Endodermal cell (in vitro differentiated cells): ENCODE measurements around the gene TMEM18. TPM values are rescaled to one million over a fixed set of nuclear protein-coding genes. Genes with fewer than 3 reads are reported as not detected.
A peak's percentile ranks its signal among the peaks of the same experiment; 100 is the strongest.

ENCODE experiments used
- DNase-seq: peaks from one replicate; pipeline ENCODE4 v3.0.0-alpha.2; 2017
- H3K27ac ChIP-seq: 2 replicates; pipeline ENCODE4 v1.5.1; 2013; ENCODE audit warnings: mild to moderate bottlenecking, low read depth, low read length, moderate library complexity
- H3K27me3 ChIP-seq: 2 replicates; pipeline ENCODE4 v1.6.1; 2013; ENCODE audit warnings: mild to moderate bottlenecking, low read length, moderate library complexity; ENCODE audit not compliant: insufficient read depth, control insufficient read depth, poor library complexity, severe bottlenecking
- H3K36me3 ChIP-seq: 2 replicates; pipeline ENCODE4 v1.7.0; 2013; ENCODE audit warnings: mild to moderate bottlenecking, low read length, moderate library complexity; ENCODE audit not compliant: control insufficient read depth, insufficient read depth
- H3K4me1 ChIP-seq: one replicate; pipeline ENCODE4 v1.7.0; 2013; ENCODE audit warnings: low read length; ENCODE audit not compliant: control insufficient read depth, insufficient read depth
- H3K4me3 ChIP-seq: 2 replicates; pipeline ENCODE4 v1.5.1; 2013; ENCODE audit warnings: mild to moderate bottlenecking, low read length, moderate library complexity
- H3K9ac ChIP-seq: 2 replicates; pipeline ENCODE4 v1.6.1; 2013; ENCODE audit warnings: mild to moderate bottlenecking, low read length, moderate library complexity; ENCODE audit not compliant: poor library complexity, severe bottlenecking; ENCODE audit errors: extremely low read depth
- H3K9me3 ChIP-seq: 2 replicates; pipeline ENCODE4 v1.6.1; 2013; ENCODE audit warnings: mild to moderate bottlenecking, low read length, moderate library complexity; ENCODE audit not compliant: control insufficient read depth
- H3K27ac Mint-ChIP-seq: 2 replicates; pipeline ENCODE4 v1.8.0; 2020; ENCODE audit warnings: mixed read lengths
- H3K27me3 Mint-ChIP-seq: 2 replicates; pipeline ENCODE4 v1.8.0; 2021; ENCODE audit warnings: mild to moderate bottlenecking, mixed read lengths; ENCODE audit not compliant: insufficient read depth
- H3K36me3 Mint-ChIP-seq: 2 replicates; pipeline ENCODE4 v1.8.0; 2020; ENCODE audit warnings: low read depth, mixed read lengths
- H3K4me1 Mint-ChIP-seq: 2 replicates; pipeline ENCODE4 v1.8.0; 2020; ENCODE audit warnings: mixed read lengths
- H3K4me3 Mint-ChIP-seq: 2 replicates; pipeline ENCODE4 v1.8.0; 2020; ENCODE audit warnings: mild to moderate bottlenecking, moderate library complexity, mixed read lengths
- H3K9me3 Mint-ChIP-seq: 2 replicates; pipeline ENCODE4 v1.8.0; 2020; ENCODE audit warnings: mild to moderate bottlenecking, mixed read lengths
- WGBS, 2 experiments: methylation state at CpG; one replicate each; pipeline versions ENCODE4 v1.1.5 to v1.1.7; 2013; ENCODE audit warnings: missing lambda C conversion rate in 2 of 2, mixed read lengths in 1 of 2; ENCODE audit not compliant: insufficient coverage in 1 of 2, insufficient read length in 1 of 2; 5-methylcytosine and 5-hydroxymethylcytosine counted together
- total RNA-seq, 2 donors: library from RNA; stranded (reverse); fragmentation: NEBNext Ultra II Directional in 1 of 2; extraction: Animal tissue kit (Norgen Biotek cat#: 25700) in 1 of 2; gene quantifications; 2 replicates in 1 of 2; 3 replicates in 1 of 2; pipeline ENCODE4 v1.2.1, GENCODE V29; 2021
- TF ChIP-seq, protein P1 (sequence below): fragments of 200-600 bp; sonication (generic); conservative IDR thresholded peaks from 2 replicates; pipeline ENCODE4 v1.5.0; 2021; ENCODE audit warnings: antibody characterized with exemption, mild to moderate bottlenecking

Gene TMEM18
- total RNA-seq, 2 donors from 2014 or later: 19.9 to 20.1 TPM

DNA sequence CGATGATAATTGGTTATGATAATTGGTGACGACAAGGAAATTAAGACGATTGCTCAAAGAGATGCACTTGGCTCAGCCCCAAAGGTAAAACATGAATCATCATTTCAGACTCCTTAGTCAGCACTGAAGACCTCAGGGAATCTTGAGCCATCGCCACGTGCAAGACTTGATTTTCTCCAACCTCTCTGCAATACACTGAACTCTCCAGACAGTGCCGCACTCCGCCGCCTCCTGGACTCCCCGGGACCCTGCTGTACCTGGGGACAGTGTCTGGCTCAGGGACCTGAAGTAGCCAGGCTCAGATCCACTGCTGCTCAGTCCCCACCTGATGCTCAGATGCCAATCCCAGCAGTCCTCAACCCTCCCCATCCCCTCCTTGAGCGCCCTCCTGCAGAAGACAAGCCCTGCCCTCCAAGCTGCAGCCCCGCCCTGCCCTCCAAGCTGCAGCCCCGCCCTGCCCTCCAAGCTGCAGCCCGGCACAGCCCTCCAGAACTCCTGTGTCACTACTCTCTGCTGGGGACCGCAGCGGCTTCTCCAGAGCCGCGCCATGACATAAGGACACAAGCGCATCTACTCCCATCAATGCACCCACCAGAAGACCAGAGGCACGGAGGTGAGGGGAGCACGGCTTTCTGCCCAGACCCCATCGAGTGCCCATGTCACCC lies 1.1 kb downstream of the TMEM18 start:
- H3K27me3 ChIP-seq: no peaks in the 10 kb centered on the region
- H3K27me3 Mint-ChIP-seq: no peaks in the 10 kb centered on the region
- no peaks in the 10 kb centered on the region for H3K4me1 ChIP-seq
- H3K36me3 ChIP-seq: peaks cover 25% of the 10 kb centered on the region
- peaks cover 13% of the 10 kb centered on the region for H3K4me1 Mint-ChIP-seq
- 23 to 63% methylated on average over 7 to 20 of the region's 21 CpGs for WGBS, 2 experiments
- DNase-seq: peak; percentile 94
- peak overlapping the region; percentile 44 for H3K9ac ChIP-seq
- no peaks in the 10 kb centered on the region for H3K9me3 Mint-ChIP-seq
- H3K36me3 Mint-ChIP-seq: peaks cover 10% of the 10 kb centered on the region
- TF ChIP-seq, protein P1, sequence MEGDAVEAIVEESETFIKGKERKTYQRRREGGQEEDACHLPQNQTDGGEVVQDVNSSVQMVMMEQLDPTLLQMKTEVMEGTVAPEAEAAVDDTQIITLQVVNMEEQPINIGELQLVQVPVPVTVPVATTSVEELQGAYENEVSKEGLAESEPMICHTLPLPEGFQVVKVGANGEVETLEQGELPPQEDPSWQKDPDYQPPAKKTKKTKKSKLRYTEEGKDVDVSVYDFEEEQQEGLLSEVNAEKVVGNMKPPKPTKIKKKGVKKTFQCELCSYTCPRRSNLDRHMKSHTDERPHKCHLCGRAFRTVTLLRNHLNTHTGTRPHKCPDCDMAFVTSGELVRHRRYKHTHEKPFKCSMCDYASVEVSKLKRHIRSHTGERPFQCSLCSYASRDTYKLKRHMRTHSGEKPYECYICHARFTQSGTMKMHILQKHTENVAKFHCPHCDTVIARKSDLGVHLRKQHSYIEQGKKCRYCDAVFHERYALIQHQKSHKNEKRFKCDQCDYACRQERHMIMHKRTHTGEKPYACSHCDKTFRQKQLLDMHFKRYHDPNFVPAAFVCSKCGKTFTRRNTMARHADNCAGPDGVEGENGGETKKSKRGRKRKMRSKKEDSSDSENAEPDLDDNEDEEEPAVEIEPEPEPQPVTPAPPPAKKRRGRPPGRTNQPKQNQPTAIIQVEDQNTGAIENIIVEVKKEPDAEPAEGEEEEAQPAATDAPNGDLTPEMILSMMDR: peak; percentile 42
- H3K4me3 Mint-ChIP-seq: peak overlapping the region; percentile 90
- peak overlapping the region; percentile 96 for H3K27ac Mint-ChIP-seq
- H3K4me3 ChIP-seq: peak overlapping the region; percentile 84
- H3K27ac ChIP-seq: peak overlapping the region; percentile 60
- H3K9me3 ChIP-seq: no peaks in the 10 kb centered on the region

DNA sequence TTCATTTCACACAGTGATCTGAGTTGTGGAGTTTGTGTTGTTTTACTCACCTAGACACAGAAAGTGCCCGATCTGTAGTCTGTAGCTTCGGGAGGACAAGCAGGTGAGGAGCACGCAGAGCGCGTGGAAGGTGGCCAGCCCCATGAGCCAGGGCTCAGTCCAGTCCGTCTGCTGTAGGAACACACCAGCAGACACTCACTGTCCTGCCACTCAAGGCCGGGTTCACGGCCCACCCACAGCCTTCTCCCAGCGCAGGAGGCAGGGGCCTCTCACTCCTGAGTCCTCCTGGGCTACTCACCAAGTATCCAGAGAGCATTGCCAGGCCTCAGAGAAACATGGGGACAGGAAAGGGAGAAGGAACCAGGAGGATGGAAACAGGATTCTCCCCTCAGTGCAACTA lies 1.7 kb downstream of the TMEM18 start:
- H3K9me3 ChIP-seq: no peaks in the 10 kb centered on the region
- TF ChIP-seq, protein P1: no peak
- no peaks in the 10 kb centered on the region for H3K27me3 Mint-ChIP-seq
- 89 to 90% methylated on average over 4 to 9 of the region's 9 CpGs for WGBS, 2 experiments
- no peak overlapping the region for H3K27ac ChIP-seq
- peak overlapping the region; percentile 96 for H3K27ac Mint-ChIP-seq
- H3K36me3 ChIP-seq: peaks cover 25% of the 10 kb centered on the region
- H3K27me3 ChIP-seq: no peaks in the 10 kb centered on the region
- no peak overlapping the region for H3K9ac ChIP-seq
- no peaks in the 10 kb centered on the region for H3K4me1 ChIP-seq
- H3K36me3 Mint-ChIP-seq: peaks cover 11% of the 10 kb centered on the region
- H3K4me3 ChIP-seq: peak overlapping the region; percentile 84
- no peaks in the 10 kb centered on the region for H3K9me3 Mint-ChIP-seq
- peak; percentile 42 for DNase-seq
- peaks cover 13% of the 10 kb centered on the region for H3K4me1 Mint-ChIP-seq
- H3K4me3 Mint-ChIP-seq: peak overlapping the region; percentile 90

DNA sequence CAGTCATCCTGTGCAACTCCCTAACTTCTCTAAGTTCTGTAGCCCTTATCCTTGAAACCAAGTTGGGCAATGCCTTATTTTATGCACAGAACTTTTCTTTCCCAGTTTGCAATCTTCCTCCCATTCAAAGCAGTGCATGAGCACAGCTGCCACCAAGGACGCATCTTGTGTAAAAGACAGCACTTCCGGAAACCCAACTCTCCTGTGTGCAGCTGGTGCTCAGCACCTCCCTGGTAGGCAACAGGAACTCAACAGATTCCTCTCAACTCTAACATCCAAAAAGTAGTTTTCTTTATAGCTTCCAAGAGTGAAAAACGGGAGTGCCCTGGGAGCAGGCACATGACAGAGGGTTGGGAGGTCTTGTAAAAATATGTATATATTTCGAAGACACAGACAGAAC lies 2.2 kb downstream of the TMEM18 start:
- Mint-ChIP-seq H3K9me3 (no peaks in the 10 kb centered on the region), H3K27me3 (no peaks in the 10 kb centered on the region), H3K27ac (peak overlapping the region; percentile 96), H3K4me3 (no peak overlapping the region), H3K36me3 (peaks cover 13% of the 10 kb centered on the region), H3K4me1 (peaks cover 13% of the 10 kb centered on the region)
- TF ChIP-seq, protein P1: no peak
- H3K4me3 ChIP-seq: no peak overlapping the region
- no peaks in the 10 kb centered on the region for H3K4me1 ChIP-seq
- 98 to 100% methylated on average over 2 to 4 of the region's 4 CpGs for WGBS, 2 experiments
- no peak overlapping the region for H3K27ac ChIP-seq
- no peaks in the 10 kb centered on the region for H3K27me3 ChIP-seq
- peak; percentile 33 for DNase-seq
- H3K9me3 ChIP-seq: no peaks in the 10 kb centered on the region
- no peak overlapping the region for H3K9ac ChIP-seq
- H3K36me3 ChIP-seq: peaks cover 25% of the 10 kb centered on the region
